ENCODE measurements around the gene LPAR2.

The LPAR2 gene

DNA sequence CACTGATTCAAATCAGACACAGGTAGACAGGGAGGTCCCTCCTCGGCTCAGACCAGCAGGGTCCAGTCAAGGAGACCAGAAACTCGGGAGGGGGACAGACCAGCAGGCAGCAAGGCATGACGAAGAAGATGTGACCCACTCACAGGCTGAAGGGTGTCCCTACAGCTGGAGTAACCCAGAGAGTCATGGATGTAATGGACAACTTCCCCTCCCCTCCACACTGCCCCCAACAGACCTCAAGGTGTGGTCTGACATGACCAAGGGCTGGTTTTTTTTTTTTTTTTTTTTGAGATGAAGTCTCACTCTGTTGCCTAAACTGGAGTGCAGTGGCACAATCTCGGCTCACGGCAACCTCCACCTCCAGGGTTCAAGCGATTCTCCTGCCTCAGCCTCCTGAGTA, 43.7 kb downstream of the LPAR2 start:
- TF ChIP-seq, protein P1, sequence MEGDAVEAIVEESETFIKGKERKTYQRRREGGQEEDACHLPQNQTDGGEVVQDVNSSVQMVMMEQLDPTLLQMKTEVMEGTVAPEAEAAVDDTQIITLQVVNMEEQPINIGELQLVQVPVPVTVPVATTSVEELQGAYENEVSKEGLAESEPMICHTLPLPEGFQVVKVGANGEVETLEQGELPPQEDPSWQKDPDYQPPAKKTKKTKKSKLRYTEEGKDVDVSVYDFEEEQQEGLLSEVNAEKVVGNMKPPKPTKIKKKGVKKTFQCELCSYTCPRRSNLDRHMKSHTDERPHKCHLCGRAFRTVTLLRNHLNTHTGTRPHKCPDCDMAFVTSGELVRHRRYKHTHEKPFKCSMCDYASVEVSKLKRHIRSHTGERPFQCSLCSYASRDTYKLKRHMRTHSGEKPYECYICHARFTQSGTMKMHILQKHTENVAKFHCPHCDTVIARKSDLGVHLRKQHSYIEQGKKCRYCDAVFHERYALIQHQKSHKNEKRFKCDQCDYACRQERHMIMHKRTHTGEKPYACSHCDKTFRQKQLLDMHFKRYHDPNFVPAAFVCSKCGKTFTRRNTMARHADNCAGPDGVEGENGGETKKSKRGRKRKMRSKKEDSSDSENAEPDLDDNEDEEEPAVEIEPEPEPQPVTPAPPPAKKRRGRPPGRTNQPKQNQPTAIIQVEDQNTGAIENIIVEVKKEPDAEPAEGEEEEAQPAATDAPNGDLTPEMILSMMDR (conservative IDR thresholded peaks at IDR 0.05; ENCODE audit: low read length), result no peak
- TF ChIP-seq EZH2phosphoT487 (IDR thresholded peaks at IDR 0.05; ENCODE audit: borderline replicate concordance), result no peak
- Histone ChIP-seq H3K9me3 (ENCODE audit: insufficient read depth, low read depth, low read length) (no peaks in the 10 kb centered on the region), H3K9me2 (replicated peaks; ENCODE audit: low read depth, low read length) (no peaks in the 10 kb centered on the region)

DNA sequence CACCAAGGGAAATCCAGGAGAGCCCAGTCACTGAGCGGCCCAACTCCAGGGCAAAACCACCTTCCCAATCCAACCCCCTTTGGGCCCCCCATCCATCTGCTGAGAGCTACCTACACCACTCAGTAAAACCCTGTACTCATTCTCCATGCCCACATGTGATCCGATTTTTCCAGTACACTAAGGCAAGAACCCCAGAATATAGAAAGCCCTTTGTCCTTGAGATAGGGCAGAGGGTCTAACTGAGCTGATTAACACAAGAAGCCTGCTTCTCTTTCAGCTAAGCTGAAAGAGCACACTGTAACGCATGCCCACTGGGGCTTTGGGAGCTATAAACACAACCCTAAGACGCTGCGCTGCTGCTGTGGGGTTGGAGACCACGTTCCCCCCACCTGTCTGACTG, 45.5 kb downstream of the LPAR2 start:
- Histone ChIP-seq H3K4me3 (ENCODE audit: low read length, poor library complexity, severe bottlenecking) (no peak overlapping the region), H3K9me2 (replicated peaks; ENCODE audit: low read depth, low read length) (no peaks in the 10 kb centered on the region), H3K4me2 (ENCODE audit: low read depth, low read length, poor library complexity, severe bottlenecking) (no peak overlapping the region), H3K27me3 (ENCODE audit: insufficient read depth, low read length, poor library complexity, severe bottlenecking) (no peaks in the 10 kb centered on the region), H2AFZ (ENCODE audit: low read length) (no peak overlapping the region), H3F3A (ENCODE audit: low read depth) (no peaks in the 10 kb centered on the region), H3K9me3 (ENCODE audit: insufficient read depth, low read depth, low read length) (no peaks in the 10 kb centered on the region), H3K36me3 (ENCODE audit: insufficient read depth, low read length) (no peaks in the 10 kb centered on the region), H4K20me1 (ENCODE audit: insufficient read depth, low read length, poor library complexity, severe bottlenecking) (no peaks in the 10 kb centered on the region), H3K79me2 (ENCODE audit: insufficient read depth, low read length) (no peaks in the 10 kb centered on the region), H3K4me1 (ENCODE audit: insufficient read depth, low read length, poor library complexity, severe bottlenecking) (no peaks in the 10 kb centered on the region), H3K9ac (ENCODE audit: low read depth, low read length, poor library complexity, severe bottlenecking) (no peak overlapping the region)
- TF ChIP-seq, protein P1 (conservative IDR thresholded peaks at IDR 0.05; ENCODE audit: low read length), result no peak

More for the DNA sequence above, 43.7 kb downstream of the LPAR2 start:
- no peak overlapping the region for H2AFZ ChIP-seq (ENCODE audit: low read length)
- no peaks in the 10 kb centered on the region for H3K36me3 ChIP-seq (ENCODE audit: insufficient read depth, low read length)
- H3K27me3 ChIP-seq (ENCODE audit: insufficient read depth, low read length, poor library complexity, severe bottlenecking), result no peaks in the 10 kb centered on the region
- no peaks in the 10 kb centered on the region for H3F3A ChIP-seq (ENCODE audit: low read depth)
- no peak overlapping the region for H3K4me2 ChIP-seq (ENCODE audit: low read depth, low read length, poor library complexity, severe bottlenecking)
- H3K4me3 ChIP-seq (ENCODE audit: low read length, poor library complexity, severe bottlenecking), result no peak overlapping the region
- no peaks in the 10 kb centered on the region for H3K4me1 ChIP-seq (ENCODE audit: insufficient read depth, low read length, poor library complexity, severe bottlenecking)
- no peaks in the 10 kb centered on the region for H4K20me1 ChIP-seq (ENCODE audit: insufficient read depth, low read length, poor library complexity, severe bottlenecking)
- H3K9ac ChIP-seq (ENCODE audit: low read depth, low read length, poor library complexity, severe bottlenecking), result no peak overlapping the region
- H3K79me2 ChIP-seq (ENCODE audit: insufficient read depth, low read length), result no peaks in the 10 kb centered on the region

DNA sequence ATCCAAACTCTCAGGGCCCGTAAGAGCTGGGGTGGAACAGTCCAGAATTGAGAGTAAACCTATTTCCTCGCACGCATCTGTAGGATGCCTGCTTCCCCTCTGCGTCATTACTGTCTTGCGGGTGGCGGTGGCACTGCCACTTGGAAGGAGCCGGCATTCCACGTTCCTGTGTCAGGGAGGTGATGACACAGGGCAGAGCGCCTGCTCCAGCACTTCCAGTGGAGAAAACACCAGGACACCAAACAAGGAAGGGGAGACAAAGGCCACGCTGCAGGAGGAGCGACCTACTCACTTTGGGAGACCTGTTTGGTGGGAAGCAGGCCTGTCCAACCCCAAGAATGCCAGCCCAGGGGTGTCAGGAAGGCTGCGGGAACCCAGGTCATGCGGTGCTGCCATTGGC, 46.6 kb downstream of the LPAR2 start:
- H3K9me3 ChIP-seq (ENCODE audit: insufficient read depth, low read depth, low read length), result no peaks in the 10 kb centered on the region
- no peak for TF ChIP-seq EZH2phosphoT487 (IDR thresholded peaks at IDR 0.05; ENCODE audit: borderline replicate concordance)
- TF ChIP-seq, protein P1 (conservative IDR thresholded peaks at IDR 0.05; ENCODE audit: low read length), result no peak
- H3K9me2 ChIP-seq (replicated peaks; ENCODE audit: low read depth, low read length), result no peaks in the 10 kb centered on the region
- H3K4me3 ChIP-seq (ENCODE audit: low read length, poor library complexity, severe bottlenecking), result no peak overlapping the region
- H3K9ac ChIP-seq (ENCODE audit: low read depth, low read length, poor library complexity, severe bottlenecking), result no peak overlapping the region
- H3K4me1 ChIP-seq (ENCODE audit: insufficient read depth, low read length, poor library complexity, severe bottlenecking), result no peaks in the 10 kb centered on the region
- H3K4me2 ChIP-seq (ENCODE audit: low read depth, low read length, poor library complexity, severe bottlenecking), result no peak overlapping the region
- no peak overlapping the region for H2AFZ ChIP-seq (ENCODE audit: low read length)
- no peaks in the 10 kb centered on the region for H3K79me2 ChIP-seq (ENCODE audit: insufficient read depth, low read length)
- no peaks in the 10 kb centered on the region for H3F3A ChIP-seq (ENCODE audit: low read depth)
- no peaks in the 10 kb centered on the region for H3K27me3 ChIP-seq (ENCODE audit: insufficient read depth, low read length, poor library complexity, severe bottlenecking)
- no peaks in the 10 kb centered on the region for H4K20me1 ChIP-seq (ENCODE audit: insufficient read depth, low read length, poor library complexity, severe bottlenecking)
- no peaks in the 10 kb centered on the region for H3K36me3 ChIP-seq (ENCODE audit: insufficient read depth, low read length)
